OCI-LY1 (cell line): Measurements from ENCODE around the gene NKX3-2.

Source experiments
- H2AFZ ChIP-seq: fragments of 200-600 bp; sonication (generic), shearing (Covaris generic); 2 replicates; pipeline ENCODE4 v1.6.0; 2014; ENCODE audit warnings: antibody characterized with exemption, mild to moderate bottlenecking, low read length
- H3F3A ChIP-seq: fragments of 200-600 bp; sonication (generic), shearing (Covaris generic); 2 replicates; pipeline ENCODE4 v1.6.0; 2014; ENCODE audit warnings: mild to moderate bottlenecking, antibody characterized with exemption, low read length, moderate library complexity; ENCODE audit not compliant: insufficient read depth
- H3K27ac ChIP-seq: fragments of 200-600 bp; sonication (generic); 2 replicates; pipeline ENCODE4 v1.5.1; 2014; ENCODE audit warnings: low read length, mixed run types, mild to moderate bottlenecking, low read depth; ENCODE audit not compliant: poor library complexity, severe bottlenecking
- H3K27me3 ChIP-seq: fragments of 200-600 bp; sonication (generic); 2 replicates; pipeline ENCODE4 v1.6.0; 2014; ENCODE audit warnings: antibody characterized with exemption, mild to moderate bottlenecking, low read length, moderate library complexity; ENCODE audit not compliant: insufficient read depth
- H3K36me3 ChIP-seq: fragments of 200-600 bp; sonication (generic); 2 replicates; pipeline ENCODE4 v1.6.1; 2014; ENCODE audit warnings: mild to moderate bottlenecking, antibody characterized with exemption, low read length, moderate library complexity, mixed read lengths; ENCODE audit not compliant: insufficient read depth
- H3K4me1 ChIP-seq: fragments of 200-600 bp; sonication (generic); 2 replicates; pipeline ENCODE4 v1.5.1; 2014; ENCODE audit warnings: mild to moderate bottlenecking, low read length, moderate library complexity; ENCODE audit not compliant: insufficient read depth, severe bottlenecking
- H3K4me2 ChIP-seq: fragments of 200-600 bp; sonication (generic), shearing (Covaris generic); 2 replicates; pipeline ENCODE4 v1.6.1; 2014; ENCODE audit warnings: low read length
- H3K4me3 ChIP-seq: fragments of 200-600 bp; sonication (generic); 2 replicates; pipeline ENCODE4 v1.5.1; 2014; ENCODE audit warnings: low read length, low read depth, mild to moderate bottlenecking, mixed read lengths; ENCODE audit not compliant: poor library complexity, severe bottlenecking
- H3K79me2 ChIP-seq: fragments of 200-600 bp; shearing (Covaris generic); 2 replicates; pipeline ENCODE4 v1.6.1; 2016; ENCODE audit warnings: mixed run types, low read length, mixed read lengths; ENCODE audit not compliant: insufficient read depth
- H3K9ac ChIP-seq: fragments of 200-600 bp; sonication (generic), shearing (Covaris generic); 2 replicates; pipeline ENCODE4 v1.6.1; 2014; ENCODE audit warnings: mild to moderate bottlenecking, low read length, mixed read lengths
- H3K9me2 ChIP-seq: fragments of 200-600 bp; sonication (generic), shearing (Covaris generic); 2 replicates; pipeline ENCODE4 v1.6.1; 2014; ENCODE audit warnings: low read depth, mild to moderate bottlenecking, low read length, mixed read lengths
- H3K9me3 ChIP-seq: fragments of 200-600 bp; shearing (Covaris generic); 2 replicates; pipeline ENCODE4 v1.6.1; 2014; ENCODE audit warnings: low read length, mixed read lengths
- H4K20me1 ChIP-seq: fragments of 200-600 bp; sonication (generic), shearing (Covaris generic); 2 replicates; pipeline ENCODE4 v1.6.0; 2016; ENCODE audit warnings: mild to moderate bottlenecking, low read length; ENCODE audit not compliant: insufficient read depth
- CTCF ChIP-seq: fragments of 200-600 bp; sonication (generic), shearing (Covaris generic); IDR thresholded peaks from 2 replicates; pipeline ENCODE4 v1.5.1; 2017; ENCODE audit warnings: mild to moderate bottlenecking, antibody characterized with exemption, low read length, moderate library complexity, mixed read lengths
- EZH2 ChIP-seq: fragments of 200-600 bp; sonication (generic), shearing (Covaris generic); IDR thresholded peaks from 2 replicates; pipeline ENCODE4 v1.8.0; 2017; ENCODE audit warnings: borderline replicate concordance, mixed run types, mild to moderate bottlenecking, antibody characterized with exemption, low read length, moderate library complexity, mixed read lengths

The NKX3-2 gene

DNA sequence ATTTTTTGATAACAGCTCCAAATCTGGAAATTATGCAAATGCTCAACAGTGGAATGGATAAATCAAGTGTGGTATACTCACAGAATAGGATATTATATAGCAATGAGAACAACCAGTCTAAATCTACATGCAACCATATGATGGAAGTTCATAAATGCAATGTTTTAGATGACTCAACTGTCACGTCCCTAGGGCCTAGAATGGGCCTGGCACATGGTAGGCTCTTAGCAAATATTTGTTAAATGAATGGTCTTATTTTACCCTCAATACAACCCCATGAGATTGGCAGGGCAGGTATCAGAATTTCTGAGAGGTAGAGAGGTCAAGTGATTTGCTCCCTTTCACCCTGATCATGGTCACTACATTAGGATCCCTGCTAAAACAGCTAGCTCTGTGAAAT is 14.6 kb upstream of the NKX3-2 start:
- no peak overlapping the region for H3K27ac ChIP-seq

GRCh38 chr4:13555325-13555724 is 11.0 kb upstream of the NKX3-2 start:
- no peaks in the 10 kb centered on the region for H3F3A ChIP-seq
- no peak overlapping the region for H3K4me3 ChIP-seq
- no peak for TF ChIP-seq CTCF
- no peak for TF ChIP-seq EZH2
- no peaks in the 10 kb centered on the region for H3K36me3 ChIP-seq
- no peaks in the 10 kb centered on the region for H4K20me1 ChIP-seq
- no peaks in the 10 kb centered on the region for H3K9me2 ChIP-seq
- no peak overlapping the region for H3K9ac ChIP-seq
- no peak overlapping the region for H2AFZ ChIP-seq
- no peaks in the 10 kb centered on the region for H3K9me3 ChIP-seq
- no peaks in the 10 kb centered on the region for H3K79me2 ChIP-seq
- no peaks in the 10 kb centered on the region for H3K27me3 ChIP-seq
- H3K27ac ChIP-seq: no peak overlapping the region
- H3K4me2 ChIP-seq: no peak overlapping the region
- no peaks in the 10 kb centered on the region for H3K4me1 ChIP-seq

More for the DNA sequence above, 14.6 kb upstream of the NKX3-2 start:
- TF ChIP-seq EZH2 (no peak), CTCF (no peak)
- no peaks in the 10 kb centered on the region for H4K20me1 ChIP-seq
- no peaks in the 10 kb centered on the region for H3K9me3 ChIP-seq
- H2AFZ ChIP-seq: no peak overlapping the region
- no peaks in the 10 kb centered on the region for H3K9me2 ChIP-seq
- H3K4me1 ChIP-seq: no peaks in the 10 kb centered on the region
- H3K36me3 ChIP-seq: no peaks in the 10 kb centered on the region
- no peaks in the 10 kb centered on the region for H3F3A ChIP-seq
- H3K79me2 ChIP-seq: no peaks in the 10 kb centered on the region
- no peak overlapping the region for H3K9ac ChIP-seq
- H3K27me3 ChIP-seq: no peaks in the 10 kb centered on the region
- no peak overlapping the region for H3K4me2 ChIP-seq
- H3K4me3 ChIP-seq: no peak overlapping the region

GRCh38 chr4:13553081-13553480 is 8.8 kb upstream of the NKX3-2 start:
- Histone ChIP-seq H3K36me3 (no peaks in the 10 kb centered on the region), H3K9me2 (no peaks in the 10 kb centered on the region), H3K79me2 (no peaks in the 10 kb centered on the region), H3F3A (no peaks in the 10 kb centered on the region), H3K4me2 (no peak overlapping the region), H3K4me1 (peaks cover 3% of the 10 kb centered on the region), H3K27me3 (no peaks in the 10 kb centered on the region), H3K4me3 (no peak overlapping the region), H2AFZ (no peak overlapping the region), H4K20me1 (no peaks in the 10 kb centered on the region), H3K9me3 (no peaks in the 10 kb centered on the region), H3K27ac (no peak overlapping the region), H3K9ac (no peak overlapping the region)
- TF ChIP-seq CTCF (no peak), EZH2 (no peak)
